GM18498 (cell line): ENCODE results near the gene ANGPTL8.

ENCODE experiments used
- ATAC-seq: cut with Tn5 transposase; IDR thresholded peaks from one replicate; pipeline ENCODE4 v1.9.1; 2021; ENCODE audit warnings: mild to moderate bottlenecking, moderate library complexity; ENCODE audit not compliant: unreplicated experiment

The ANGPTL8 gene

DNA sequence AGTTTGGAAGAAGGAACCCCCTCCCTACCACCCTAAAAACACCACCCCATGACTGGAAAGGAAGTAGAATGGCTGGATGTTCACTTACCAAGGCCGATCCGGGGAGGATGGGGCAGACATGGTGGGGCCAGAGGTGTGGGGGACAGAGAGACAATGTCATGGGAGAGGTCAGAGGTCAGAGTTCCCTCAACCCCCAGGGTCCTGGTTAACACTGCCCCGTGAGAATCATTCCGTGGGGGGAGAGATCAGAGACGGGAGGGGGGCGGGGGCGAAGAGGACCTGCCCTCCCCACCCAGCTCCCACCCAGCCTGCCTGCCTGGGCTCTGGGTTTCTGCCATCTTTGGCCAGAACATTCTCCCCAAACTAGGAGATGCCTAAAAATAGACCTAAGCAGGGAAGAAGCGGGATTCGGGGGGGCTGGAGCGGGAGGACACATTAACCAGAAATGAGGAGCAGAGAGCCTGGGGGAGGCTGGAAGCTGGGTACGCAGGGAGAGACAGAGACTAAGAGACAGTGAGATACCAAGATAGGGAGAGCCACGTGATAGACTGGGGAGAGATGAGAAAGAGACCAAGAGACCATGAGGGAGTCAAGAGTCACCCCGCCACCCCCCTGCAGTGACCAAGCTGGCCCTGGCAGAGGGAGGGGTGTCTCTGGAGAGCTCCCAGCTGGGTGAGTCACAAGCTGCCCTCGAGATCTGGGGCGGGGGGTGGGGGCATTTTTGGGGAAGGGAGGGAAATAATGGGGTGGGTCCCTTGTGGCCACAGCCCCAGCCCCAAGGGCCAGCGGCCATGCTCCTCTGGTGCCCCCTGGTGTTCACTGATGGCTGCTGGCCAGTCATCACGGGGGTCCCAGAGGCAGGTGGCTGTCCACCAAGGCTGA is 36.0 kb upstream of the ANGPTL8 start:
- no peak for ATAC-seq

DNA sequence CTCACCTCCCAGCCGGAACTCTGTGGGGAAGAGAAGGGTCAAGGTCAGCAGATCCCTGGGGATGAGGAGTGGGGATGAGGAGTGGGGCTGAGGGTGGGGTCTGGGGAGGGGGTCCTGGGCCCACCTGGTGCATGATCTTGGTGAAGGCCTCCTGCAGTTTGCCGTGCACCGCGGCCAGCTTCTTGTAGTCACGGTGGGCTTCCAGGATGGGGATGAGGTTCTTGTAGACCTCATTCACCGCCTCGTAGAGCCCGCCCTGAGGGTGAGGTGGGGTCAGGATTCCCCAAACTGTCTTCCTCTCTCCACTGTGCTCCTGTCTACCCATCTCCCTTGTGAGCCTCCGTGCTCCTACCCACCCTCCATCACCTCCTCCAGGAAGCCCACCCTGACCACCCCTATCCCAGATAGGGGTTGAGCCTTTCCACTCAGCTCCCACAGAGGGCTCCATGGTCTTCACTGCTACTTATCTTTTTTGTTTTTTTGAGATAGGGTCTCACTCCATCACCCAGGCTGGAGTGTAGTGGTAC is 35.3 kb upstream of the ANGPTL8 start:
- ATAC-seq, result no peak

DNA sequence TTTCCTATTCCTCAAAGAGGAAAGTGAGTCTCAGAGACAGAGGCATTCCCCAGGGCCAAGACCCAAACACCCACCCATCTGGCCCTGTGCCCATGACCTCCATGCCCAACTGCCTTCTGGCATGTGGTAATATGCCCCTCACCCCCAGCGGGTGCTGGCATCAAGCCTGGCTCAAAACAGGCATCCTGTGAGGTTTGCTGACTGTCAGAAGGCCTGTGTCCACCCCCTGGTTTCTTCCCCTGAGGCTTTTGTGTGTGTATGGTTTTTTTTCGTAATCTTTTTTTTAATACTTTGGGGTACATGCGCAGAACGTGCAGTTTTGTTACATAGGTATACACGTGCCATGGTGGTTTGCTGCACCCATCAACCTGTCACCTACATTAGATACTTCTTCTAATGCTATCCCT is 34.5 kb upstream of the ANGPTL8 start:
- no peak for ATAC-seq

DNA sequence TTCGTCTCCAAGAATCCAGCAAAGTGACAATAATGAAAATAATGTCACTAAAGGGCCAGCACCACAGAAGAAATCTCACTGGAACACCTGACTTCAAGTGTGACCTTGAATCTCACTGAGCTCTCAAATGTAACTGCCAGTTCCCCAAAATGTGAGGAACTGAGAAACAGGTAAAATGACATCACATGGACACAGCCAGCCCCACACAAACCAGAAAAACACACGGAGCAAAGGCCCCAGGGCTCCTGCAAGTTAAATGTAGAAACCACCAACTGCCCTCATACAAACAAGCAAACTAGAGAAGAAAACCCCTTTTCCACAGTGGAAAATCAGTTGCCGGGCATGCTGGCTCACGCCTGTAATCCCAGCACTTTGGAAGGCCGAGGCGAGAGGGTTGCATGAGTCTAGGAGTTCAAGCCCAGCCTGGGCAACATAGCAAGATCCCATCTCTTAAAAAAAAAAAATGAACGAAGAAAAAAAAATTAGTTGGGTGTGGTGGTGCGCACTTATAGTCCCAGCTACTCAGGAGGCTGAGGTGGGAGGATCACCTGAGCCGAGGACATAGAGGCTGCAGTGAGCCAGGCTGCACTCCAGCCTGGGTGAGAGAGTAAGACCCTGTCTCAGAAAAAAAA is 33.4 kb upstream of the ANGPTL8 start:
- ATAC-seq, result no peak

DNA sequence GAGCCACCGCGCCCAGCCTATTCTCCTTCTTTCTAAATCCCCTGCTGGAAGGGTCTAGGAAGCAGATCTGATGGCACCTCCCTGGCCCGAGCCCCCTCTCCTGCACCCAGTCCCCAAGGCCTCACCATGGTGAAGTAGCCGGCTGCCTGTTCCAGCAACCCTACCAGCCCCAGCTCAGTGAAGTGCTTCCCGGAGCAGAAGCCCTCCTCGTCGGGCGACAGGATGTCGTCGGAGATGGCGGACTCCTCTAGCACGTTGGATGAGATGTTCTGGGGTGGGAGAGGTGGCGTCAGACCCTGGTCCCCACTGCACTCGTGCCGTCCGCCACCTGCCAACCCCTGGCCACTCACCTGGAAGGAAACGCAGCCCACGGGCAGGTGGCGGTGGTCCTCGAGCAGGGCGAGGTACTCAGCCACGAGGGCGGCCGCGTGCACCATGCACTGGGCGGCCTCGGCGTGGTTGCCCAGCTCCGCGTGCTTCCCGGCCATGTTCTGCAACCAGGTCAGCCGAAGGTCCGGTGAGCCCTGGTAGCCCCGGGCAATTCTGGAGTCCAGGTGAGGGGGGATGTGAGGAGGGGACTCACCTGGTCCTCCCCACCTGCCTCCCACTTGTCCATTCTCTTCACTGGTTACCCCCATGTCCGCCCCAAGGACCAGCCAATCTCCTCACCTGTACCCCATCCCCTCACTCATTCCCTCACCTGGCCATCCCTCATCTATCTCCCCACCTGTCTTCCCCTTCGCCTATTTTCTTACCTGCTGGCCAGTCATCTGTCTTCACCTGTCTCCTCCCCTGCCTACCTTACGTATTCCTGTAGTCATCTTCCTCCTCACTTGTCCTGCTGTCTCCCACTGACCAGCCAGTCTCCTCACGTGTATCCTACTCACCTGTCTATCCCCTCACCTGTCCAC is 30.6 kb upstream of the ANGPTL8 start:
- ATAC-seq, result no peak

DNA sequence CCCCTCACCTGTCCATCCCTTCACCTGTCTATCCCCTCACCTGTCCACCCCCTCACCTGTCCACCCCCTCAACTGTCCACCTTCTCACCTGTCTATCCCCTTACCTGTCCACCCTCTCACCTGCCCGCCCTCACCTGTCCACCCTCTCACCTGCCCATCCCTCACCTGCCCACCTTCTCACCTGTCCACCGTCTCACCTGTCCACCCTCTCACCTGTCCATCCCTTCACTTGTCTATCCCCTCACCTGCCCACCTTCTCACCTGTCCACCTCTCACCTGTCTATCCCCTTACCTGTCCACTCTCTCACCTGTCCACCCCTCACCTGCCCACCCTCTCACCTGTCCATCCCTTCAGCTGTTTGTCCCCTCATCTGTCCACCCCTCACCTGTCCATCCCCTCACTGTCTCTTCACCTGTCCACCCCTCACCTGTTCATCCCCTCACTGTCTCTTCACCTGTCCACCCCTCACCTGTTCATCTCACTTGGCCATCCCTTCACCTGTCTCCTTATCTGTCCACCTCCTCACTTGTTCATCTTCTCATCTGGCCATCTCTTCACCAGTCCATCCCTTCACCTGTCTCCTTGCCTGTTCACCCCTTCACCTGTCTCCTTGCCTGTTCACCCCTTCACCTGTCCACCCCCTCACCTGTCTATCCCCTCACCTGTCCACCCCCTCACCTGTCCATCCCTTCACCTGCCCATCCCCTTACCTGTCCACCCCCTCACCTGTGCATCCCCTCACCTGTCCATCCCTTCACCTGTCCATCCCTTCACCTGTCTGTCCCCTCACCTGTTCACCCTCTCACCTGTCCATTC is 29.4 kb upstream of the ANGPTL8 start:
- ATAC-seq, result no peak

DNA sequence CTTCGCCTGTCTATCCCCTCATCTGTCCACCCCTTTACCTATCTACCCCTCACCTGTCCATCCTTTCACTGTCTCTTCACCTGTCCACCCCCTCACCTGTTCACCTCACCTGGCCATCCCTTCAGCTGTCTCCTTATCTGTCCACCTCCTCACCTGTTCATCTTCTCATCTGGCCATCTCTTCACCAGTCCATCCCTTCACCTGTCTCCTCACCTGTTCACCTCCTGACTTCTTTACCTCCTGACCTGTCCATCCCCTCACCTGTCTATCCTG is 28.8 kb upstream of the ANGPTL8 start:
- no peak for ATAC-seq

DNA sequence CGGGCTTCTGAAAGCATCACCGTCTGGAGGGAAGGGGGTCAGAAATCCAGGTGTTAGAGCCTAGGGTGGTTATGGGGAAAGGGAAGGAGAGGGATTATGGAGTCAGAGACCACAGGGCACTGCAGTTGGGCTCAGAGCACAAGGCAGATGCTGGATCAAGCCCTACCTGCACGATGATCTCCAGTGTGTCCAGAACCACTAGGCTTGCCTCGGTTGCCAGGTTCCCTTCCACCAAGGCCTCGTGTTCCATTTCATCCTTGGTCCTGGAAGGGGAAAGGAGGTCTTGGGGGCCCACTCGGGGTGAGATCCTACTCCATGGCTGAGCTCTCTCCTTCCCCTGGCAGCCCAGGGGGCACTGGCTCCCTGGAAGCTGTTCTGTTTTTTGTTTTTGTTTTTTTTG is 25.0 kb upstream of the ANGPTL8 start:
- ATAC-seq, result no peak

DNA sequence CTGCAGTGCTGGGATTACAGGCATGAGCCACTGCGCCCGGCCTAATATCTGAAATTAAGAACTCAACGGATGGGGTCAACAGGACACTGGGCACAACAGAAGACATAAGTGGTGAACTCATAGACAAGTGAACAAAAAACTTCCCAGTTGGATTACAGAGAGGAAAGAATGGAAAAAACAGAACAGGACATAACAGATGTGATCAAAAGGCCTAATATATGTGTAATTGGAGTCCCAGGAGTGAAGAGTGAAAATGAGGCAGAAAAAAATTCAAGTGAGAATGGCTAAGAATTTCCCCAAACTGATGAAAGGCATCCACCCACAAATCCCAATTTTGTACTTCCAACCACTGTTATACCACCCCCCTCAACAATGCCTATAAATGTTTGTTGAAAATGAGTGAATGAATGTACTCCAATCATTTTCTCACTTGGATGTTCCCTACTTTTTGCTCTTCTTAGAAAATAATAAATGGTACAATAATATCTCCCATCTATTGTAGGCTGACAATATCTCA is 18.3 kb upstream of the ANGPTL8 start:
- ATAC-seq, result no peak

DNA sequence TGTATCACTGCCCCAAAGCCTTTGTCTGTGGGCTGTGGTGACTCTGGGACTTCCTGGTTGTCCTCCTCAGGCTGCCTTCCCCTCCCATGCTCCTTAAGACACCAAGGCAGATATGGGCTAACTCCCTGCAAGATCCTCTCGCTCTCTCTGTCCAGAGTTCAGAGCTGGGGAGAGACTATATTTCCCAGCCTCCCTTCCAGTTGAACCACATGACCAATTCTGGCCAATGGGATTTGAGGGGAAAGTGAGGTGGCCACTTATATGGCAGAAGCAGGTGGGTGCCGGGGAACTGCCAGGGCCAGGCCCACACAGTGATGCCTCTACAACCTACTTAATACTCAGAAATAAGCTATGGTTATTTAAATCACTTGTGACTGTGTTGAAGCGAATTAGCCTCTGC is 16.2 kb upstream of the ANGPTL8 start:
- no peak for ATAC-seq

DNA sequence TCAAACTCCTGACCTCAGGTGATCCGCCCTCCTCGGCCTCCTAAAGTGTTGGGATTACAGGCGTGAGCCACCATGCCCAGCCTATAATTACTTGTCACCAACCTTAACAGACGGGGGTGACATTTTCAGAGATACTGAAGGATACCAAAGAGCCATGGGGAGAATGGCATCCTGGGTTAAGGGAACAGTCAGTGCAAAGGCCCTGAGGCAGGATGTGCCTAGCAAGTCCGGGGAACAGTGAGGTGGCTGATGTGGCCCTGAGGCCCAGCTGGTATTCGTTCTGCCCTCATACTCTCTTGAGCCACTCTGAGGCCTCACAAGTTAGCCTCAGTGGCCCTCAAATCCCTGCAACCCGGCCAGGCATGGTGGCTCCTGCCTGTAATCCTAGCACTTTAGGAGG is 15.0 kb upstream of the ANGPTL8 start:
- ATAC-seq, result no peak

DNA sequence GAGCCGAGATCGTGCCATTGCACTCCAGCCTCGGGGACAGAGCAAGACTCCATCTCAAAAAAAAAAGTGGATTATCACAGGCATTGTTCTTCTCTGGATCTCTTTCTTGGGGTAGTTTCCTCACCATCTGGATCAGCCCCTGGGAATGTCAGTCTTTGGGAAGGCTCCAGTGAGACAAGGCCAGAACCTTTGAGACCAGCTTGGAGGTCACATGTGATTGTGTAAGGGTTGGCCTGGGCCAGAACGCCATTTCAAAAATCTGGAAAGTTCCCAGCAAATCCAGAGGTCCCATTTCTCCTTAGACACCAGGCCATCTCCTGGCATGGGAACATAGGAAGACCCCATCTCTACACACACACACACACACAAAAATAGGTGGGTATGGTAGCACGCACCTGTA is 14.2 kb upstream of the ANGPTL8 start:
- no peak for ATAC-seq

DNA sequence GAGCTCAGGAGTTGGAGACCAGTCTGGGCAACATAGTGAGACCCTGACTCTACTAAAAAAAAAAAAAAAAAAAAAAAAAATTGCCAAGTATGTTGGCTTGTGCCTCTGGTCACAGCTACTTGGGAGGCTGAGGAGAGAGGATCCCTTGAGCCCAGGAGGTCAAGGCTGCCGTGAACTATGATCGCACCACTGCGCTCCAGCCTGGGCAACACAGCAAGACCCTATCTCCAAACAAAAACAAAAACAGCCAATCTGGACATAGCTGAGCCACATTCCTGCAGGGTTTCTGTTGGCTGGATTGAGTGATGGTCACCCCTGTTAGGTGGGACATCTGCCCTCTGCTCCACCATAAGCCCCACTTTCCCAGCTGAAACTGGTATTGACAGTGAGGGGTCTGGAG is 13.6 kb upstream of the ANGPTL8 start:
- ATAC-seq, result no peak

DNA sequence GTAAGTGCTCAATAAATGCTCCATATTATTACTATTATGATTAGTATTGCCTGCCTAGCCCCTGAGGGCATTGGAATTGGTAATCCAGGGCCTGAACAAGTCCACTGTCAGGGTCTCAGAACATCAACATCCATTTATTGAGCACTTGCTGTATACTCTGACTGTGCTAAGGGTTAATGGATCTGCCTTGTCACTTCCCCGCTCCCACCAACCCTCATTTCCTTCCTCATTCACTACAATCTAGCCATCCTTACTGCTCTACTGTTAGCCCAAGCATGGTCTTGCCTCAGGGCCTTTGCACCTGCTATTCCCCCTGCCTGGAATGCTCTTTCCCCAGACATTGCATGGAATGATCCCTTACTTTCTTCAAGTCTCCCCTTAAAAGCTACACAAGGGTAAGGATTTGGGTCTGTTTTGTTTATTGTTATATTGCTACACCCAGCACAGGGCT is 12.7 kb upstream of the ANGPTL8 start:
- no peak for ATAC-seq

DNA sequence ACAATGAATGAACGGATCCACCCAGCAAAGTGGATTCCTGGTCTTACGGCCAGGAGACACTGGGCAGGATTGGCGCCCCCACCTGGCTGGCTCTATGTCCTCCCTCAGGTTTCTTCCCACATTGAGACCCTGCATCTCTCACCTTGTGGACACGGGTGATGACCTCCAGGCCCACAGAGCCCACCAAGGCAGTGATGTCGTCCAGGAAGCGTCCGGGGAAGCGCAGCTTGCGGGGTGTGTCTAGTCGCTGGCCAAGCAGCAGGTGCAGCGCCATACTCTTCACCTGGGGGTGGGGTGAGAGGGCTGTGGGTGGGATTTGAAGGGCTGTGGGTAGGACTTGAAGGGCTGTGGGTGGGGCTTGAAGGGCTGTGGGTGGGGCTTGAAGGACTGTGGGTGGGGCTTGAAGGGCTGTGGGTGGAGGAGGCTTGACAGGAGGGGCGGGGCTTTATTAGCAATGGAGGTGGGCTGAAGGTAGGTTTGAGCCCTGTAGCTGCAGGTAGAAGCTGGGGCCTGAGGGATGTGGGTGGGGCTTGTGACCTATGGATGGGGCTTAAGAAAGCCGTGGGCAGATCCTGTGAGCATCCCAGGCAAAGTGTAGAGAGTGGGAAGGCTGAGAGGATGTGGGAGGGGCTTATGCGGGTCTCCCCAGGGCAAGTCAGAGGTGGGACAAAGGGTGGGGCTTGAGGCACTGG is 12.1 kb upstream of the ANGPTL8 start:
- ATAC-seq, result no peak

DNA sequence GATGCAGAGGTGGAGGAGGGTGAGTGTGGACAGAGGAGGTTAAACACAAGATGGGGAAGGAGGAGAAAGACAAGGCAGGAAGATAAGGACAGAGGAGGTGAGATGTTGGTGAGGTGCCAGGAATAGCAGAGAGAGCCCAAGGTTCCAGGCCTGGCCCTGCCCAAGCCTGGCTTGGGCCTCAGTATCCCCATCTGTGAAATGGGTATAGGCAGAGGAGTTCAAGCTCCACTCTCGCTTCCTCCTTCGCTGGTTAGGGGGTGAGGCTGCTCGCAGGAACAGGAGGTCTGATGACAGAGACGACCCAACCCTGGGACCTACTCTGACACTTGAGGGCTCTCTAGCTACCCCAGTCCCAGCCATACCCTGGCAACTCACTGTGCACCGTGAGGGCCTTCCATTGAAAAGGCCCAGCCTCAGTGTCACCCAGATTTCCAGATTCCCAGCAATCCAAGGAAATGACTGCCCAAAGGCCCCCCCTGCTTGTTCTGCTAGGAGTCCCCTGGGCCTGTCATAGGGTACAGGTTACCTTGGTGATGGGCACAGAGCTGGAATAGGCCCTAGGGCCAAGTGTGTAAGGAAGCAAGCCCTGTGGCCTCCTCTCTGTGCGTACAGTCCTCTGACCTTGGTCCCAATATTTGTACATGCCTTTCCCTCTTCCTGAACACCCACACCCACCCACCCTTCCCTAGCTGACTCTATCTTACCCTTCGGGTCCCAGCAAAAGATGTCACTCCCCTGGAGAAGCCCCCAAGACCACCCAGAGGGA is 8.6 kb upstream of the ANGPTL8 start:
- no peak for ATAC-seq

DNA sequence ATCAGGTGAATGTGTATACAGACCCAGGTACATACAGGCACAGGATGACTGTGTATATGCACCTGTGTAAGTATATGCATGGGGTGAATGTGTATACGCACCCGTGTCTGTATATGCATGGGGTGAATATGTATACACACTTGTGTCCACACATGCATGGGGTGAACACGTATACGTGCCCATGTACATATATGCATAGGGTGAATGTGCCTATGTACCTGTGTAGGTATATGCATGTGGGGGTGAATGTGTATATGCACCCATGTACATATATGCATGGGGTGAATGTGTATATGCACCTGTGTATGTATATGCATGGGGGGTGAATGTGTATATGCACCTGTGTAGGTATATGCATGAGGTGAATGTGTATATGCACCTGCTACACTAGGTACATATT is 6.9 kb upstream of the ANGPTL8 start:
- ATAC-seq, result no peak

DNA sequence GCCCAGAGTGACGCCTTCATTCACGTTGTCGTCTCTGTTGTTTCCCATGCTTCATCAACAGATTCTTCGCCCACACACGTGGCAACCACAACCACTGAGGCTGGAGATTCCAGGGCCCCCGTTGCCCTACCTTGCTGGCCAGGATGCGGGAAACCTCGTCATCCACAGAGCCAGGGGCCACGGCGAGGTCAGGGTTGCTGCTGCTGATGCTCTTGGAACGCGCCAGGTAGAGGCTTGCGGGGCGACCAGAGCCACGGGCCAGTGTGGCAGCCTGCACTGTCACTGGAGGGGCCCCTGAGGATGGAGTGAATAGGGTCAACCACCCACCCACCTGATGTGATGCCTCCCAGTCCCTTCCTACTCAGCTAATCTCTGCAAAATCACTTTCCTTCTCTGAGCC is 6.3 kb upstream of the ANGPTL8 start:
- ATAC-seq, result no peak

DNA sequence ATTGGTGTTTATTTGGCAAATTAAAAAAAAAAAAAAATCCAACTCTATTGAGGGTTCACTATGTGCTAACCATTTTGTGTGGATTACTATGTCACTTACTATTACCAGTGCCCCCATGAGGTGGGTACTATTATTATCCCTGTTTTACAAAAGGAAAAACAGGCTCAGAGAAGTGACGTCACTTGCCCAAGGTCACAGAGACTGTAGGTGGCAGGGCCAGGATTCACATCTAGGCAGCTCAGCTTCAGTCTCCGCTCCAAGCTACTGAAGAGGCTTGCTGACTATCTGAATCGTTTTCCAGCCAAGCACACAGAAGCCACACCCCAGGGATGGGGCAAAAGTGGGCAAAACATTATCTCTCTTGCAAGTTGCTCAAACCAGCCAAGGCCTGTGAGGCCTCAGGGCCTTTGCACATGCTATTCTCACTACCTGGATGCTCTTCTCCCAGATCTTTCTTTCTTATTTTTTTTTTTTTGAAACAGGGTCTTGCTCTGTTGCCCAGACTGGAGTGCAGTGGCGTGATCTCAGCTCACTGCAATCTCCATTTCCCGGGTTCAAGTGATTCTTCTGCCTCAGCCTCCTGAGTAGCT is 4.8 kb upstream of the ANGPTL8 start:
- no peak for ATAC-seq
